Activated B cell treated with CpG ODN at 0.5 μM for 24 hours (primary cell): ENCODE measurements around the gene NAPEPLD. TPM values are rescaled to one million over a fixed set of nuclear protein-coding genes. Genes with fewer than 3 reads are reported as not detected.

Experiments used
- ATAC-seq: fragments of 200-7000 bp; cut with Tn5 transposase; one replicate; pipeline ENCODE4 v1.10.0; 2021; ENCODE audit warnings: low read depth, mild to moderate bottlenecking, moderate library complexity
- CTCF ChIA-PET: fragments of 350-600 bp; sonication (Branson Sonifier 250); formaldehyde crosslinking; loops from one replicate; lab custom pipeline; 2021; ENCODE audit warnings: antibody characterized with exemption; lab: Charles Lee
- POLR2A ChIA-PET: fragments of 350-600 bp; sonication (Branson Sonifier 250); formaldehyde crosslinking; loops from one replicate; lab custom pipeline; 2021; ENCODE audit warnings: antibody characterized with exemption; lab: Charles Lee
- DNase-seq: peaks from one replicate; pipeline ENCODE4 v3.0.0; 2022
- H3K27ac Mint-ChIP-seq: one replicate; pipeline ENCODE4 v1.8.0; 2020; ENCODE audit warnings: mixed read lengths
- H3K27me3 Mint-ChIP-seq: one replicate; pipeline ENCODE4 v1.8.0; 2021; ENCODE audit warnings: mixed read lengths
- H3K36me3 Mint-ChIP-seq: one replicate; pipeline ENCODE4 v1.8.0; 2021; ENCODE audit warnings: low read depth, mixed read lengths
- H3K4me1 Mint-ChIP-seq: one replicate; pipeline ENCODE4 v1.8.0; 2021; ENCODE audit warnings: mixed read lengths
- H3K4me3 Mint-ChIP-seq: one replicate; pipeline ENCODE4 v1.8.0; 2020; ENCODE audit warnings: mild to moderate bottlenecking, mixed read lengths
- H3K9me3 Mint-ChIP-seq: one replicate; pipeline ENCODE4 v1.8.0; 2020; ENCODE audit warnings: mixed read lengths
- CTCF ChIP-seq: fragments of 200-600 bp; IDR thresholded peaks from one replicate; pipeline ENCODE4 v1.8.0; 2022; ENCODE audit warnings: antibody characterized with exemption, mild to moderate bottlenecking
- intact Hi-C: fragments of 100-400 bp; cut with micrococcal nuclease; formaldehyde crosslinking; loops from one replicate; pipeline ENCODE4 v1.15.1; 2024
- total RNA-seq: library from RNA; stranded (reverse); gene quantifications from 2 replicates; pipeline ENCODE4 v1.2.3, GENCODE V29; 2022

The NAPEPLD gene
- total RNA-seq, 1 donor from 2014 or later = 14.4 TPM

DNA sequence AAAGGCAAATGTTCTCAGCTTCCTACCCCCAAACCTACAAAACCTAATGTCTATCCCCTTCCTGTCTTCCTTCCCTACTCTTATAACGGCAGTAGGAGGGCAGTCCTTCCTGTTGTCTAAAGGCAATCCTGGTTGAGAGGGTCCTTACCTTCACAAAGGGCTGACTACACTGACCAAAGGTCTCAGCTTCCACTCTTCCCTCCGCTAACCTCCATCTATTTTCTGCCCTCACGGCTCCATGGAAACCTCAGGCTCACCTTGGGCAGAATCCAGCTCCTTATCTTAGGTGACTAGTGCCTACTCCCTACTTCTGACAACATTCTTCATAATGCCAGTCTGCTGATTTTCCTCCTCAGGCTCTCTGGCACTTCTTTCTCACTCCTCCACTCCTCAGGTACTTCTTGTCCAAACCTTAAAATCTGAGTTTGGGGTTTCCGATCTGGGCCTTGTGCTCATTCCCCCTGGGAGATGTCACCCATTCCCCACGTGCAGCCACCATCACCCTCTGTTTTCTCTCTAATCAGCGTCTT lies 74.8 kb downstream of the NAPEPLD start:
- POLR2A ChIA-PET = interaction anchor here (0.9 to 2.0 kb wide), 4 partner anchors 11 to 326 kb away, joined by 5 to 19 read pairs (median 10); partner anchors contain the start of gene FAM185A
- H3K27me3 Mint-ChIP-seq = no peaks in the 10 kb centered on the region
- no peaks in the 10 kb centered on the region for H3K9me3 Mint-ChIP-seq
- intact Hi-C loops = loop anchor here (1.0 to 10.0 kb wide), 5 partner anchors 206 to 1941 kb away; partner anchors contain the start of genes DNAJC2, KMT2E, PMPCB and PSMC2
- H3K27ac Mint-ChIP-seq = peak overlapping the region; percentile 95
- peaks cover 9% of the 10 kb centered on the region for H3K36me3 Mint-ChIP-seq
- peaks cover 41% of the 10 kb centered on the region for H3K4me1 Mint-ChIP-seq
- DNase-seq = no peak
- ATAC-seq = no peak
- peak overlapping the region; percentile 94 for H3K4me3 Mint-ChIP-seq
- no peak for TF ChIP-seq CTCF
- CTCF ChIA-PET = interaction anchor here (1.2 to 2.3 kb wide), 2 partner anchors 8 to 12 kb away, joined by 3 to 10 read pairs; no protein-coding TSS in a partner anchor

- Mint-ChIP-seq H3K27ac (no peak overlapping the region), H3K9me3 (no peaks in the 10 kb centered on the region), H3K36me3 (peaks cover 4% of the 10 kb centered on the region), H3K4me3 (no peak overlapping the region), H3K4me1 (peaks cover 16% of the 10 kb centered on the region), H3K27me3 (no peaks in the 10 kb centered on the region)
- POLR2A ChIA-PET = no interaction called here
- intact Hi-C loops = loop anchor here (5.0 to 10.0 kb wide), 4 partner anchors 226 to 1944 kb away; partner anchors contain the start of genes DNAJC2, KMT2E, PMPCB and PSMC2
- DNase-seq (no peak), ATAC-seq (no peak)
- TF ChIP-seq CTCF = no peak
- CTCF ChIA-PET = no interaction called here
Observed at GRCh38 chr7:103071000-103071399, 77.9 kb downstream of the NAPEPLD start.

DNA sequence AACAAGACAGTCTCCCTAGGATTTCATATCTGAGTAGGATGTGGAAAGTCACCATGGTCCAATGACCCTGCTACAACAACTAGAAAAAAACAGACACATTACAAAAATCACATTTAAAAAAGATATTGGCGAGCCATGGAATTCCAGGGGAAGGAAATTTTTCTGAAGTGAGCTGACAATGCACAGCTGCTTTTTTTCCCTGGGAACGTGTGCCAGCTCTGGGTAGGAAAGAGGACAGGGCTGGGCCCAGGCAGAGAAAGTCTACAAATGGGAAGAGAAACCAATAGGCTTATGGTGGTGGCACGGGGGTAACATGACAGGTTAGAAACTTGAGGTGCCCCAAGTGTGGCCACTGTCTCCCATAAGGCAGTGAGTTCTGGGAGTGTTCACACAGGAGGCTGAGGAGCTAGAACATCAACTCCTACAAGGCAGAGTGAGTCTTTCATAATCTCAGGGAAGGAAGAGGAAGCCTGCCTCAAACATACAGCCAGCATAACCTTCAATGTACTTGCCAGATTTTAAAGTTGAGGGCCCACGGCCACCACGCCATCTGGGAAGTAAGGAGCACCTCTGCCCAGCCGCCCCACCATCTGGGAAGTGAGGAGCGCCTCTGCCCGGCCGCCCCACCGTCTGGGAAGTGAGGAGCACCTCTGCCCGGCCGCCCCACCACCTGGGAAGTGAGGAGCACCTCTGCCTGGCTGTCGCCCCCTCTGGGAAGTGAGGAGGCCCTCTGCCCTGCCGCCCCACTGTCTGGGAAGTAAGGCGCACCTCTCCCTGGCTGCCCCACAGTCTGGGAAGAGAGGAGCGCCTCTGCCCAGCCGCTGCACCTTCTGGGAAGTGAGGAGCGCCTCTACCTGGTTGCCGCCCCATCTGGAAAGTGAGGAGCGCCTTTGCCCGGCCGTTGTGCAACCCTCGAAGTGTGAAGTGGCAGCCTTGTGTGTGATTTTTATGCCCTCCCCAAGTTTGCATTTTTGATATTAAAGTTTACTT lies 80.2 kb downstream of the NAPEPLD start:
- ATAC-seq = no peak
- POLR2A ChIA-PET = no interaction called here
- Mint-ChIP-seq H3K4me3 (no peak overlapping the region), H3K36me3 (no peaks in the 10 kb centered on the region), H3K4me1 (peaks cover 1% of the 10 kb centered on the region), H3K27ac (no peak overlapping the region), H3K27me3 (no peaks in the 10 kb centered on the region), H3K9me3 (no peaks in the 10 kb centered on the region)
- intact Hi-C loops = no loop called here
- CTCF ChIA-PET = interaction anchor here (0.9 kb wide), 1 partner anchor 11 kb away, joined by 4 read pairs; no protein-coding TSS in a partner anchor
- no peak for DNase-seq
- no peak for TF ChIP-seq CTCF

- no peaks in the 10 kb centered on the region for H3K9me3 Mint-ChIP-seq
- H3K36me3 Mint-ChIP-seq = no peaks in the 10 kb centered on the region
- H3K27ac Mint-ChIP-seq = no peak overlapping the region
- no peak for TF ChIP-seq CTCF
- CTCF ChIA-PET = interaction anchor here (0.8 to 1.4 kb wide), 4 partner anchors 9 to 317 kb away, joined by 3 to 4 read pairs (median 4); partner anchors contain the start of genes ARMC10, FAM185A and FBXL13
- POLR2A ChIA-PET = interaction anchor here (1.1 kb wide), 1 partner anchor 9 kb away, joined by 3 read pairs; the partner anchor contains the start of gene ARMC10
- H3K4me1 Mint-ChIP-seq = no peaks in the 10 kb centered on the region
- no peak overlapping the region for H3K4me3 Mint-ChIP-seq
- DNase-seq (peak; percentile 31), ATAC-seq (peak; percentile 66)
- intact Hi-C loops = no loop called here
- no peaks in the 10 kb centered on the region for H3K27me3 Mint-ChIP-seq
Observed at GRCh38 chr7:103065667-103066066, 83.2 kb downstream of the NAPEPLD start.
